Activated CD4-positive, alpha-beta T cell treated with anti-CD3 and anti-CD28 coated beads, Interleukin-2, Interleukin-4, amounts not matched to agents 100 ng/mL and 50 ng/mL, durations not matched to agents 16 hours and 8 hours (primary cell): ENCODE data around the gene LCTL.
"Not testable (repeated sequence)": the region's sequence is repeated elsewhere in the genome, so short reads cannot be mapped to it uniquely, and the experiment has no call there.

Source experiments
- DNase-seq: peaks from one replicate; pipeline ENCODE4 v3.0.0-alpha.2; 2020; ENCODE audit warnings: low spot score

LCTL gene

DNA sequence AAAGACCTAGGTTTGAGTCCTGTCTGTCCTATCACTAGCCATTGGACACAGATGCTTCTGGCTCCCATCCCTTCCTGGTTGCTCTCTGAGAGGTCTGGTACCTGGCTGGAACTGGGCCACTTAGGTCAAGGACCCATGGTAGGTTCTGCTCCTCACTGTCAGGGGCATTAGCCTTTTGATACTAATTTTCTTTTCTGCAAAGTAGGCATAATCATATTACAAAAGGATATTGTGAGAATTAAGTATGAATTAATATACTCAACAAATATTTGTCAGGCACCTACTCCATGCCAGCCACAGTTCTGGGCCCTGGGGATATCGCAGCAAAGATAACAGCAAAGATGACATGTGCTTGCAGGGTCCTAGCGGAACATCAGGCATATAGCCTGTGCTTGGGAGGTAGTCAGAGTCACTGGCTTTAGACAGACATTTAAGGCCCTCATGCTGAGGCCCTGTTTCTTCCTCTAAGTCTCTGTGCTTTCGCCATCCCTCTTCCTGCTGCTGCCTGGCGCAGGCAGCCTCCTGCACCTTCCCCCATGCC is 25.6 kb upstream of the LCTL start:
- no peak for DNase-seq

DNA sequence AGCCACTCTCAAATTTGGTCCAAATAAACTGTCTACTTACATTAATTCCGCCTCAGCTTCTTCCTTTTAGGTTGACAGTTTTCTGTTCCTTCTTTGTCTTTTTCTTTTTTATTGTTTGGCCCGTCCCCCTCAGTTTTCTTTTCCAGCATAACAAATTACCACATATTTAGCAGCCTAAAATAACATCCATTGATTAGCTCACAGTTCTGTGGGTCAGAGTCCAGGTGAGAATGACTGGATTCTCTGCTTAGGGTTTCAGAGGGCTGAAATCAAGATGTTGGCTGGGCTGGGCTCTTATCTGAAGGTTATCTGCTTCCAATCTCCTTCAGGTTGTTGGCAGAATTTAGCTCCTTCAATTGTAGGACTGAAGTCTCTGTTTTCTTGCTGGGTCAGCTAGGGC is 24.6 kb upstream of the LCTL start:
- no peak for DNase-seq

DNA sequence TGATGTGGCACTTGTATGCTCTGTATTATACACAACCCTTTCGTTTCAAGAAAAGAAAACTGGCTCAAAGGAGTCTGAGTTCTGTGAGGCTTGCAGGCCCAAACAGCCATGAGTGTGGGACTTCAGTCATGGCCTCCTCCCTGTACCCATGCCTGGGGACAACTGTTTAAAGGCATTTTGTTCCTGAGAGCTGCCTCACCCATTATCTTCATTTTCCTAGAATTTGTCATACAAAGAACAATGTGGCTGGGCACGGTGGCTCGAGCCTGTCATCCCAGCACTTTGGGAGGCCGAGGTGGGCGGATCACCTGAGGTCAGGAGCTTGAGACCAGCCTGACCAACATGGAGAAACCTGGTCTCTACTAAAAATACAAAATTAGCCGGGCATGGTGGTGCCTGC is 23.6 kb upstream of the LCTL start:
- not testable (repeated sequence) for DNase-seq

DNA sequence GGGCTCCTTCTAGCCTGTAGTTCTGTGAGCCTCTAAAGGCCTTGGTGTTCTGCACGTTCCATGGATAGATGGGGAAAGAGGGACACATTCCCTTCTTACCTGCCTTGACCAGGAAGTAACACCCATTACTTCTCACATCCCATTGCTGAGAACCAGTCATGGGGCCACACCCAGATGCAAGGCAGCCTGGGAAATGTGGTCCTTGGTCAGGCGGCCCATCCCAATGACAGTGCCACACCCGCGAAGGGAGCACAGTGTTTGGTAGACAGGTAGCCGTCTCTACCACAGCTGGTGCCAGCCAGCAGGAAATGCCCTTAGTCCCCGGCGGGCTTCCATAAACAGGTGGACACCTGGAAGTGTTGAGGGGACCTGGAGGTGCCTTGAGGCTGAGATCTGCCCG is 23.2 kb upstream of the LCTL start:
- no peak for DNase-seq

GRCh38 chr15:66588537-66588936 is 22.7 kb upstream of the LCTL start:
- no peak for DNase-seq

DNA sequence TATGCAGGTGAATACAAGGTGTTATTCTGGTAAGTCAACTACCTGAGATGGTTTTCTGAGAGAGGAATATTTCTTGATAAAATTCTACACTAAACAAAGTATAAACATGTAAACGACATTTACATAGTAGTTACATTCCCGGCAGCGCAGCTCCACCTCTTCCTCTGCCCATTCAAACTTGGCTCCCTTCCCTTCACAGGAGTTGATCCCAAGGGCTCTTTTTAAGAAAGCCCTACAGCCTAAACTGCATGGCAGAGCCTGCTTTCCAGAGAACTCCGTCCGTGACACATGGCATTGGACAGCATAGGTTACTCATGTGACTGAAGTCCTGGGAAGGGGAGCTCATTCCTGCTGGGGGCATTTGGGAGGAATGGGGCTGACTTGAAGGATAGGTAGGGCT is 22.0 kb upstream of the LCTL start:
- DNase-seq = no peak

DNA sequence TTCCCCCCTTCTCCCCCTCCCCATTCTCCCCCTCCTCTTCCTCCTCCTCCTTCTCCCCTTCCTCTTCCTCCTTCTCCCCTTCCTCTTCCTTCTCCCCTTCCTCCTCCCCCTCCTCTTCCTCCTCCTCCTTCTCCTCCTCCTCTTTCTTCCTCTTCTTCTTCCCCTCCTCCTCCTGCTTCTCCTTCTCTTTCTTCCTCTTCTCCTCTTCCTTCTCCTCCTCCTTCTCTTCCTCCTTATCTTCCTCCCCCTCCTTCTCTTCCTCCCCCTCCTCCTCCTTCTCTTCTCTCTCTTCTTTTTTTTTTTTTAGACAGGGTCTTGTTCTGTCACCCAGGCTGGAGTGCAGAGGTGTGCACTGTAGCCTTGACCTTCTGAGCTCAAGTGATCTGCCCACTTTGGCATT is 21.2 kb upstream of the LCTL start:
- no peak for DNase-seq

GRCh38 chr15:66586155-66586976 is 20.6 kb upstream of the LCTL start:
- no peak for DNase-seq

DNA sequence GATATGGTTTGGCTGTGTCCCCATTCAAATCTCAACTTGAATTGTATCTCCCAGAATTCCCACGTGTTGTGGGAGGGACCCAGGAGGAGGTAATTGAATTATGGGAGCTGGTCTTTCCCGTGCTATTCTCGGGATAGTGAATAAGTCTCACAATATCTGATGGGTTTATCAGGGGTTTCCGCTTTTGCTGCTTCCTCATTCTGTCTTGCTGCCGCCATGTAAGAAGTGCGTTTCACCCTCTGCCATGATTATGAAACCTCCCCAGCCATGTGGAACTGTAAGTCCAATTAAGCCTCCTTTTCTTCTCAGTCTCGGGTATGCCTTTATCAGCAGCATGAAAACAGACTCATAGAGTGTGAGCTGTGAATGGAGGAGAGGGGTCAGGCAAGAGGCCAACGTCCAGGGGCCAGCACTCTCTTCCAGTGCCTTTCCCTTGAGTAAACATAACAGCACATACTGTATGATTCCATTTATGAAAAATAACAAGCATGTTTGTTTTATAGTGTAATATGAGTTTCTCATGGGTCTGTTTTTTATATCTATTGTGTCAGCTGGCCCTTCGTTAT is 16.3 kb upstream of the LCTL start:
- DNase-seq = no peak

GRCh38 chr15:66580643-66581042 is 14.8 kb upstream of the LCTL start:
- no peak for DNase-seq

GRCh38 chr15:66578286-66578875 is 12.6 kb upstream of the LCTL start:
- peak; percentile 39 for DNase-seq

DNA sequence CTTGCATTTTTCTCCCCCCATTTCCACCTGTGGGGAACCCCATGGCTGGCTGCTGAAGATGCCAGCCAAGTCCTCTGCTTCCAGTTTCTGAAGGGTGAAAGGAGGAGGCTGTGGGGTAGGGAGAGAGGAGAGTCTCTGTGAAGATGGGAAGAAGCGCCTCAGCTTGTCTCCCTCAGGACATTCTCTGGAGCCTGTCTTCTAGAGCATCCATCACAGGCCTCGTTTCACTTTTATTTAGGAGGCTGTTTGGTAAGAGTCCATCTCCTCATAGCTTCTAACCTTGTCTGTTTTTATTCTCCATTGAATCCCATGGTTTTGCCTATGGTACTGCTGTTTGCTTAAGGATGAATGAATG is 8.8 kb upstream of the LCTL start:
- DNase-seq = no peak

DNA sequence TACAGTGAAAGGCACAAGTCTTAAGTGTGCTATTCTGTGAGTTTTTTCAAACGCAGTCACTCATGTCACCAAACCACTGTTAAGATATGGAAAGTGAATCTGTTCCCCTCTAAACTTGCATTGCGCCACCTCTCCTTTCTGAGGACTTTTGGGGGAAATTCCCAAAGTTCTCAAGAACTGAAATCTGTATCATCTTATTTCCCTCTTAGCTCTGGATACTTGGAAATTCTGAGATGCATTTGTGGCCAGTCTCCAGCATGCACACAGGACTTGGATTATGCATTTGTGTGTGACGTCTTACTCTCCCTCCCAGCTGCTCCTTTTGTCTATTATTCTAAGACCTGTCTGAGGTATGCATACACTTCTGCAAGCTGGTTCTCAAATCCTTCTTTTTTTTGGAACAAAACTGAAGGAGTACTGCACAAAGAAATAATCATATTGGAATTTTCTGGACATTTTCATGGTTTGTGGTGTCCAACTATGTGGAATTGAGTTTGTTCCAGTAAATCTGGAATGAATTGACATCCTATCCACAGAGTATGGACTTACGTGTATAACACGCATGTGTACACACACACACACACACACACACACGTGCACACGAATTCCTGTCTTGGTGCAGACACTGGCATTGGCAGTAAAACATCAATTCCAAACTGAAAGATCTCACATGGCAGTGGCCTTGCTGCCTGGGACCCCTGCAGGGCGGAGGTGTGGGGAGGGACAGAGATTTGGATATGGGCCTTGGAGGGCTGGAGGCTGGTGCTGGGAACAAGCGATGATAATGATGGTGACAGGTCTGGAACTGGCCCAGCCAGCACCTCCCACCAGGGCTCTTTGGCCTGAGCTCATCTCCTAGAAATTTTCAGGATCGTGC is 8.2 kb upstream of the LCTL start:
- DNase-seq = no peak

DNA sequence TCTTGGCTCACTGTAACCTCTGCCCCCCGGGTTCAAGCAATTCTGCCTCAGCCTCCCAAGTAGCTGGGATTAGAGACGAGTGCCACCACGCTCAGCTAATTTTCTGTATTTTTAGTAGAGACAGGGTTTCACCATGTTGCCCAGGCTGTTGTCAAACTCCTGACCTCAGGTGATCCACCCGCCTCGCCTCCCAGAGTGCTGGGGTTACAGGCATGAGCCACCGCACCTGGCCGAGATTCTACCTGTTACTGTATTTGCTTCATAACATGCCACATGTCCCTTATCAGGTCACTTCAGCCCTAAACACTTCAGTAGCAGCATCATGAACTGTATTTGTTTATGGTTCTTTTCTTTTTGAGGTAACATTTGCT is 7.5 kb upstream of the LCTL start:
- DNase-seq = no peak

DNA sequence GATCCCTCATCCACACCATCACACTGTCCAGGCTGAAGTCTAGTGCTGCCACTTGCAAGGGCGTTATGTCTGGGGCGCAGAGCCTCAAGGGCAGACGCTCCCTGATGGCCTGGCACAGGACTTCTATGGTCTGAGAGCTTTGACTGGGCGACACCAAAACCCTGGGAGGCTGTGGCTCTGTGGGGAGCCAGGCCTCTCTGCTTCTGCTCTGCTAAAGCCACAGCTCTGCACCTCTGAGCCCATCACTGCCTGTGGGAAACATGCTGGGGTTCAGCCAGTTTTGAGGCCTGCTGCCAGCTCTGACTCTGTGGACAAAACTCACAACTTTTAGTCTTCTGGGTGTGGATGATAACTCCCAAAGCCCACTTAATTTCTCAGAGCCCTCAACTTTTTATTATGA is 6.3 kb upstream of the LCTL start:
- no peak for DNase-seq

DNA sequence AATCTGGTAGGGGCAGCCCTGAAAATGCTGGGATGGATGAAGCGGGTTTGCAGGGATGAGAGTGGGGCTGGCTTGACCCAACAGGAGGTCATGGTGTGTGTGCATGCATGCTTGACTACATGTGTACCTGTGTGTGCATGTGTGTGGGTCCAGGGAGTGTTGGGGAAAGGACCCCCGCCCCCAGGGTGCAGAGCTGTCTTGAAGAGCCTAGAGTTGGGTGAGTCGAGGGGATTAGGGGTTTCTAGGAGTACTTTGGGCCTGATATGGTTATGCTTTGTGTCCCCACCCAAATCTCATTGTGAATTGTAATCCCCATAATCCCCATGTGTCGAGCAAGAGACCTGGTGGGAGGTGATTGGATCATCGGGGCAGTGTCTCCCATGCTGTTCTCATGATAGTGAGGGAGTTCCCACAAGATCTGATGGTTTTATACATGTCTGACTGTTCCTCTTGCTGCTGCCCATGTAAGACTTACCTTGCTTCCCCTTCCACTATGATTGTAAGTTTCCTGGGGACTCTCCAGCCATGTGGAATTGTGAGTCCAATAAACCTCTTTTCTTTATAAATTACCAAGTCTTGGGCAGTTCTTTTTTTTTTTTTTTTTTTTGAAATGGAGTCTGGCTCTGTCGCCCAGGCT is 5.2 kb upstream of the LCTL start:
- DNase-seq = no peak

- no peak for DNase-seq
These were observed 4.5 kb upstream of the LCTL start for GRCh38 chr15:66570327-66570726.

- DNase-seq = no peak
These were observed 3.8 kb upstream of the LCTL start for GRCh38 chr15:66569461-66570137.

DNA sequence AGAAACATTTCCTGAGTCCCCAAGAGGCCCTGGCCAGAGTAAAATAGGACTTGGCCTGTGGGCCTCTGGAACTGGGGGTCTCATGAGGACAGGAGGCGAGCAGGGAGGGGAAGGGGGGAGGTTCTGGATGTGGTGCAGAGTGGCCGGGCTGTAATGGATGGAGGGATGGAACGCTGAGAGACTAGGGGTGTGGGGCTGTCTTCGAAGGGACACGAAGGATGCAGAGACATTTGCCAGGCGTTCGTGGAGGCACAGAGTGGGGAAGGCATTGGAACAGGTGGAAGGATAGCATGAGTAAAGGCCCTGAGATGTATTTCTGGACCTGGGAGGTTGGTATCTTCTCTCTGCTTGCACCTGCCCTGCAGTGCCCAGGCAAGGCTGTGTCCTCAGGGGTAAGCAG is 2.1 kb upstream of the LCTL start:
- no peak for DNase-seq

GRCh38 chr15:66566963-66567531 is 1.2 kb upstream of the LCTL start:
- peak; percentile 73 for DNase-seq

DNA sequence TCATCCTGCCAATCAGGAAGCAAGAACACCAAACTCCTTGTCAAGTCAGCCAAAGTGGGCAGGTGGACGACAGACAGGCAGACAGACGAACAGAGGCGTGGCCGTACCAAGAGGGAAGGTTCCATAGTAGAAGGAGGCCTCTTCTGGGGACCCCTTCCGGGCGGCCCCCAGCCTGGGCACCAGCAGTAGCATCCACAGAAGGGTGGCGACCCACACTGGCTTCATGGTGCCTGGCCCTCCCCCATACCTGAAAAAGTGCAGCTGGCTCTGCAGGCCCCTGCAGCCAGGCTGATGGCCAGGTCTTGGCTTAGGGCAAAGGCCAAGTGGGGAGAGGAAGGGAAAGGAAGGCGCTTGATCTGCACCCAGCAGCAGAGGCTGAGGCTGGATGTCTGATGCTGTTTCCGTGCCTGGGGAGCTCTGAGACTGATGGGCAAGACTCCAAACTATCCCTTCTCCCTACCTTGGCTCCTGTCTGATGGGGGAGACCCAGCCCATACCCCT is 607 bp downstream of the LCTL start:
- DNase-seq = no peak
